GM13976 (cell line): ENCODE data around the gene CLSTN2.

Experiments
- DNase-seq: peaks from one replicate; pipeline ENCODE4 v3.0.0; 2012; ENCODE audit warnings: low spot score
- in situ Hi-C: fragments of 300-500 bp; cut with MboI; formaldehyde crosslinking; loops from one replicate; pipeline ENCODE4 v1.12.0; 2022; ENCODE audit warnings: low sequenced_read_pairs, mixed read lengths, inconsistent platforms; ENCODE audit not compliant: unreplicated experiment
- TF ChIP-seq, protein P1 (sequence below): IDR thresholded peaks from 2 replicates; pipeline ENCODE4 v1.5.1; 2012; ENCODE audit warnings: borderline replicate concordance, mild to moderate bottlenecking; ENCODE audit not compliant: insufficient read depth; ENCODE audit errors: extremely low read depth, missing control alignments, control extremely low read depth

Gene CLSTN2

DNA sequence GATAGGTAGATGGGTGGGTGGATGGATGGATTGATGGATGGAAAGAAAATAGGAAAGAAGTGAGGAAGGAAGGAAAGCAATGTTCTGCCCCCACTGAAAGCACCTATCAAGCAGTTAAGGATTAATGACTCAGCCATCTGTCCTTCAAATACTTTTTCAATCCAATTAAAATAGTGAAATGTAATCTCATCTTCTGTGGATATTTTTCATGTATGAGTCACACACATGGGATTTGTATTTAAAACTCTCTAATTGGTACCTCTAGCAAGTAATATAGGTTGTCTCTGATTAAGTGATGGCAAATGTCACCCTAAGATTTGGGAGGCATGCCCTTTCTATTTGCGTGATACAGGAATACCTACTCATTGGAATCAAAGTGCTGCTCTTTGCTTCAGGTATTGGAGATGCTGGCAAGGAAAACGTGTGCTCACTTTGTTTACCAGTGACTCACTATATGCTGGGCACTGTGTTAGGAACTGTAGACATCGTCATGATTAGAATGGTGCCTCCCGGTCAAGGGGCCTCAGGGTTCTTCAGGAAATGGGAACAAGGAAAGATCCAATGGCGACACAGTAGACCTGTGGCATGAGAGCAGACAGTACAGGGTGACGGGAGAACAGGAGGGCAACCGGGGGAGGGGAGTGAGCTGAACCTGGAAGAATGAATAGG lies 230.1 kb downstream of the CLSTN2 start:
- in situ Hi-C loops, result no loop called here
- no peak for DNase-seq

DNA sequence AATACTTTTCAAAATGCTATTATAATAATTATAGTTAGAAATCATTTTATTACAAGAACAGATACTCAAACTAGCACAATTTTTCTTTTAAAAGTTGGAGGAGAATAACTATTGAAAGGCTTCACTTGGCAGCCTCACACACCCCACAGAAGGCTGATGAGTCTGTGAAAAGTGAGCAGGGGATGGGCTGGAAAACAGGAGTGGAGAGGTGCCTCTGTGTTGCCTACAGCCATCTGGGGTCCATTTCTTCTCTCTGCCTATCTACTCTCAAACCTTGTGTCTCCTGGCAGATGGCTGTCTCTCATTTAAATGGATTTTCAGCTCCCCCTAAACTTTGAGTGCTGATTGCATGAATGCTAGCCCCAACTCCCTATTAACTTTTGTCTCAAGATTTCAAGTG lies 230.8 kb downstream of the CLSTN2 start:
- in situ Hi-C loops, result no loop called here
- no peak for DNase-seq
- TF ChIP-seq, protein P1, sequence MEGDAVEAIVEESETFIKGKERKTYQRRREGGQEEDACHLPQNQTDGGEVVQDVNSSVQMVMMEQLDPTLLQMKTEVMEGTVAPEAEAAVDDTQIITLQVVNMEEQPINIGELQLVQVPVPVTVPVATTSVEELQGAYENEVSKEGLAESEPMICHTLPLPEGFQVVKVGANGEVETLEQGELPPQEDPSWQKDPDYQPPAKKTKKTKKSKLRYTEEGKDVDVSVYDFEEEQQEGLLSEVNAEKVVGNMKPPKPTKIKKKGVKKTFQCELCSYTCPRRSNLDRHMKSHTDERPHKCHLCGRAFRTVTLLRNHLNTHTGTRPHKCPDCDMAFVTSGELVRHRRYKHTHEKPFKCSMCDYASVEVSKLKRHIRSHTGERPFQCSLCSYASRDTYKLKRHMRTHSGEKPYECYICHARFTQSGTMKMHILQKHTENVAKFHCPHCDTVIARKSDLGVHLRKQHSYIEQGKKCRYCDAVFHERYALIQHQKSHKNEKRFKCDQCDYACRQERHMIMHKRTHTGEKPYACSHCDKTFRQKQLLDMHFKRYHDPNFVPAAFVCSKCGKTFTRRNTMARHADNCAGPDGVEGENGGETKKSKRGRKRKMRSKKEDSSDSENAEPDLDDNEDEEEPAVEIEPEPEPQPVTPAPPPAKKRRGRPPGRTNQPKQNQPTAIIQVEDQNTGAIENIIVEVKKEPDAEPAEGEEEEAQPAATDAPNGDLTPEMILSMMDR, result no peak

More for the DNA sequence above, 230.1 kb downstream of the CLSTN2 start:
- TF ChIP-seq, protein P1, result no peak

DNA sequence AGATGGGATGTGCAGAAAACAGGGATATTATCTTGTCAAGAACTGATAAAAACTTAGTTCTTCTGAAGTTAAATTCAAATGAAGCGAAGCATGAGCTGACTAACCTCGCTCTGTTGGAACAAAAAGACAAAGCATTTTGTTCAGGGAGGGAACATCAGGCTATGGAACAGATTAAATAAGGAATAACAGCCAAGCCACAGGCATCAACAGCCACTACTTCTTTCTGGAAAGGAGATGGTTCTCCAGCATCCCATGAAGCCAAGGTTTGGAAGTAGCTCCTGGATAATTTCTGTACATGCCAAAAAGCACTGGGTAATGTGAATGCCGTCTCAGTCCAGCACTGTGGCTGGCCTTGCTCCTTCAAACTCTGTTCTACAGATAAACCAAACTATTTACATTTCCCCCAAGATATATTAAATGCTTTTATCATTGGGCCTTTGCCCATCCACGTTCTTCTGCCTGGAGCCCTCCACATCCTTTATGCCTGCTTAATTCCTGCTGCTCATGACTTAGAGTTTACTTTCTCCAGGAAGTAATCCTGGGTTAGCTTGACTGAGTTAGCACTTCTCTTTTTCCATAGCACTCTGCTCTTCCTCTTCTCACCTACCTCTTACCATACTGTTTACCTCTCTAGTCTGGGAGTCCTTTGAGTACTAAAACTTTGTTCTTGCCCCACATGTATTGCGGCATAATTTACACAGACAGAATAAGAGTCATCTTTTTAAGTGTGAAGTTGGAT lies 232.0 kb downstream of the CLSTN2 start:
- DNase-seq, result no peak
- TF ChIP-seq, protein P1, result no peak
- in situ Hi-C loops, result no loop called here

DNA sequence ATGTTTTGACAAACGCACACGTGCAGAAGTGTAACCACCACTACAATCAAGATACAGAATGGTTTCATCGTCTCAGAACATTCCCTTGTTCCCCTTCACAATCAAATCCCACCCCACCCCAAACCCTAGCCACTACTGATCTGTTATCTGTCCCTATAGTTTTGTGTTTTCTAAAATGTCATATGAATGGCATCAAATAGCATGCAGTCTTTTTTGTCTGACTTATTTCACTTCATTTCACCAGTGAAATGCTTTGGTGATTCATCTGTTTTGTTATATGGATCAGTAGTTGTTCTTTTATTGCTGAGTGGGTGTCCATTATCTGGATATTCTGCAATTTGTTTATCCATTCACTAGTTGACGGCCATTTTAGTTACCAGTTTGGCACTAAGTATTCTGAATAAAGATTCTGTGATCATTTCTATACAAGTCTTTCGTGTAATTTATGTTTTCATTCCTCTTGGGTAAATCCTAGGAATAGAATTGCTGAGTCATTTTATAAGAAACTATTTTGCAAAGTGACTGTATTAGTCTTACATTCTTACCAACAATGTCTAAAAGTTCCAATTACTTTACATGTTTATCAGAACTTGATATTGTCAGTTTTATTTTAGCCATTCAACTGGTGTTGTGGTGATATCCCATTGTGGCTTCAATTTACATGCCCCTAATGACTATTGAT lies 232.8 kb downstream of the CLSTN2 start:
- no peak for DNase-seq
- TF ChIP-seq, protein P1, result no peak
- in situ Hi-C loops, result no loop called here

DNA sequence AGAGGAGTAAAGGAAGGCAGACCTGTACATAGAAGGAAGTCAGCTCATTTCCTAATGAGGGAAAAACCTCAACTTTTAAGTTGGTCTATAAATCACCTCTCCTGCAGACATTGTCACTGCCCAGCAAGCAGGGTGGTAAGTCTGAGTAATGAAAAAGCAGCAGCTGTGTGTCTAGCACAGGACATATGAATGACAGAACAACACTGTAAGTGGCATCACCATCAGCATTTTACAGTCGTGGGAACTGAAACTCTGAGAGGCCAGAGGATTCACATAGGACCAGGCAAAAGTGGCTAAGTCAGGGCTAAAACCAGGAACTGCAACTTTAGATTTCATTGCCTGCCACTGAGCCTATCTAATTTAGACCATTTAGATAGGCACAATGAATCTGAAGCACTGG lies 235.6 kb downstream of the CLSTN2 start:
- peak; percentile 48 for DNase-seq
- in situ Hi-C loops, result no loop called here
- TF ChIP-seq, protein P1, result no peak

DNA sequence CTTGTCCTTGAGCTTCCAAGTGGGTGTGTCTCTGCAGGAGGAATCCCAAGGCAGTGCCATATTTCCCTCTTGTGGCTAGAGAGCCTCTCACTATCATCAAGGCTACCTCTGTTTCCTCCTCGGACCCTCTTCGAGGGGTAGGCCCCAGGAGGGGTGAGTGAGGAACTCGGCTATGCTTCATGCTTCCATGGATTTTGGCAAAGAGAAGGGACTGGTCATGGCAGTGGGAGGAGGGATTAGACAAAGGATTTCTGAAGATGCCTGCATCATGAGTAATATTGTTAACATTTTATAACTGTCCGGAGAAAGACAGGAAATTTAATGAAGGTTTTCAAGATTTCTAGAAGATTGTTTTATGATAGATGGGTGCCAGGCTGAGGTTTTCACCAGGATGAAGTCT lies 241.5 kb downstream of the CLSTN2 start:
- in situ Hi-C loops, result no loop called here
- DNase-seq, result no peak
- TF ChIP-seq, protein P1, result no peak
